H1 (cell line): Measurements from ENCODE around the gene CST4. TPM values are rescaled to one million over a fixed set of nuclear protein-coding genes. Genes with fewer than 3 reads are reported as not detected.

Experiments used
- CTCF ChIA-PET: fragments of 300-600 bp; sonication (Branson Sonifier 250); formaldehyde crosslinking; loops from one replicate; lab custom pipeline; 2021; ENCODE audit not compliant: partially characterized antibody; lab: Charles Lee
- POLR2A ChIA-PET: fragments of 300-600 bp; sonication (Branson Sonifier 250); formaldehyde crosslinking; loops from one replicate; lab custom pipeline; 2021; ENCODE audit warnings: inconsistent platforms; ENCODE audit not compliant: partially characterized antibody; lab: Charles Lee
- DNase-seq, 2 experiments: peaks; one replicate each; pipeline versions ENCODE4 v3.0.0 to v3.0.0-alpha.2; 2010 to 2022; ENCODE audit warnings: low spot score in 2 of 2, low read depth in 1 of 2, mixed read lengths in 1 of 2
- FAIRE-seq: peaks from 2 replicates; lab custom pipeline; 2011; peaks lifted over from hg19 to GRCh38; lab: Jason Lieb, UNC
- H2AFZ ChIP-seq: 2 replicates; pipeline ENCODE4 v1.8.1; 2012; ENCODE audit warnings: low read length, inconsistent platforms
- H2AK5ac ChIP-seq: 2 replicates; pipeline ENCODE4 v1.6.1; 2013; ENCODE audit warnings: low read depth, low read length
- H2BK120ac ChIP-seq: replicated peaks from 2 replicates; pipeline ENCODE3; 2013; ENCODE audit warnings: low read depth, low read length, inconsistent platforms
- H2BK12ac ChIP-seq: 2 replicates; pipeline ENCODE4 v1.6.1; 2013; ENCODE audit warnings: low read depth, low read length
- H2BK15ac ChIP-seq: 2 replicates; pipeline ENCODE4 v1.6.1; 2013; ENCODE audit warnings: low read length
- H2BK20ac ChIP-seq: 2 replicates; pipeline ENCODE4 v1.6.1; 2013; ENCODE audit warnings: low read length
- H2BK5ac ChIP-seq: 2 replicates; pipeline ENCODE4 v1.6.1; 2013; ENCODE audit warnings: low read depth, low read length
- H3K14ac ChIP-seq: 2 replicates; pipeline ENCODE4 v1.6.1; 2013; ENCODE audit warnings: inconsistent platforms; ENCODE audit not compliant: insufficient read length
- H3K18ac ChIP-seq: 2 replicates; pipeline ENCODE4 v1.6.1; 2013; ENCODE audit warnings: low read length; ENCODE audit errors: extremely low read depth
- H3K23ac ChIP-seq: 2 replicates; pipeline ENCODE4 v1.6.1; 2013; ENCODE audit warnings: inconsistent platforms; ENCODE audit not compliant: insufficient read length
- H3K23me2 ChIP-seq: 2 replicates; pipeline ENCODE4 v1.6.1; 2013; ENCODE audit warnings: low read depth, low read length
- H3K27ac ChIP-seq: 2 replicates; pipeline ENCODE4 v1.6.1; 2011; ENCODE audit warnings: low read depth, low read length, inconsistent platforms
- H3K27me3 ChIP-seq, 4 experiments: replicated peaks in 1 of 4; 1 replicate in 1 of 4; 2 replicates in 3 of 4; pipeline versions ENCODE4 v1.6.1 to v1.8.1; 2011 to 2013; ENCODE audit warnings: low read length in 3 of 4, mild to moderate bottlenecking in 3 of 4, inconsistent platforms in 2 of 4, mixed read lengths in 2 of 4, moderate library complexity in 1 of 4; ENCODE audit not compliant: control insufficient read depth in 3 of 4, insufficient read depth in 3 of 4; ENCODE audit errors: extremely low read depth in 1 of 4
- H3K36me3 ChIP-seq, 4 experiments: 2 replicates each; pipeline versions ENCODE4 v1.6.1 to v1.8.1; 2011 to 2013; ENCODE audit warnings: mild to moderate bottlenecking in 4 of 4, low read length in 3 of 4, moderate library complexity in 2 of 4, control low read depth in 1 of 4, inconsistent platforms in 1 of 4; ENCODE audit not compliant: insufficient read depth in 4 of 4, control insufficient read depth in 2 of 4
- H3K4ac ChIP-seq: replicated peaks from 2 replicates; pipeline ENCODE3; 2013; ENCODE audit warnings: low read length, low read depth, mixed read lengths, inconsistent platforms; ENCODE audit not compliant: insufficient read length
- H3K4me1 ChIP-seq, 4 experiments: replicated peaks in 1 of 4; 1 replicate in 1 of 4; 2 replicates in 3 of 4; pipeline versions ENCODE4 v1.6.1 to v1.8.1; 2011 to 2013; ENCODE audit warnings: low read length in 3 of 4, inconsistent platforms in 2 of 4, mixed read lengths in 1 of 4; ENCODE audit not compliant: insufficient read depth in 4 of 4, control insufficient read depth in 3 of 4
- H3K4me2 ChIP-seq, 2 experiments: 2 replicates each; pipeline versions ENCODE4 v1.6.1 to v1.8.1; 2011 to 2013; ENCODE audit warnings: low read depth in 2 of 2, low read length in 2 of 2, control low read depth in 1 of 2, inconsistent platforms in 1 of 2, mild to moderate bottlenecking in 1 of 2; ENCODE audit not compliant: insufficient read depth in 1 of 2
- H3K4me3 ChIP-seq, 4 experiments: fragments of 200-600, 300-600 bp in 1 of 4; sonication (generic), shearing (Covaris generic), sonication (Bioruptor Twin) in 1 of 4; 2 replicates each; pipeline versions ENCODE4 v1.5.1 to v1.8.1; 2011 to 2016; ENCODE audit warnings: low read length in 4 of 4, low read depth in 3 of 4, control low read depth in 2 of 4, inconsistent platforms in 2 of 4, mild to moderate bottlenecking in 2 of 4, mixed read lengths in 1 of 4, moderate library complexity in 1 of 4; ENCODE audit not compliant: insufficient read depth in 2 of 4; ENCODE audit errors: extremely low read depth in 1 of 4
- H3K56ac ChIP-seq: replicated peaks from 2 replicates; pipeline ENCODE3; 2013; ENCODE audit warnings: low read depth, mild to moderate bottlenecking, mixed read lengths, low read length, inconsistent platforms; ENCODE audit not compliant: insufficient read length
- H3K79me1 ChIP-seq: 2 replicates; pipeline ENCODE4 v1.6.1; 2013; ENCODE audit warnings: low read depth, low read length, control low read depth
- H3K79me2 ChIP-seq, 2 experiments: 2 replicates each; pipeline versions ENCODE4 v1.6.1 to v1.8.1; 2012 to 2013; ENCODE audit warnings: low read length in 2 of 2, mild to moderate bottlenecking in 2 of 2, inconsistent platforms in 1 of 2; ENCODE audit not compliant: insufficient read depth in 2 of 2, control insufficient read depth in 1 of 2
- H3K9ac ChIP-seq, 4 experiments: replicated peaks in 1 of 4; 1 replicate in 1 of 4; 2 replicates in 3 of 4; pipeline versions ENCODE4 v1.6.1 to v1.8.1; 2011 to 2013; ENCODE audit warnings: low read depth in 3 of 4, low read length in 3 of 4, control low read depth in 2 of 4, mild to moderate bottlenecking in 2 of 4, moderate library complexity in 2 of 4, inconsistent platforms in 1 of 4; ENCODE audit errors: extremely low read depth in 1 of 4
- H3K9me3 ChIP-seq, 2 experiments: 2 replicates each; pipeline versions ENCODE4 v1.6.1 to v1.8.1; 2012 to 2013; ENCODE audit warnings: mild to moderate bottlenecking in 2 of 2, moderate library complexity in 2 of 2, control low read depth in 1 of 2, inconsistent platforms in 1 of 2, low read depth in 1 of 2, low read length in 1 of 2, mixed read lengths in 1 of 2; ENCODE audit not compliant: insufficient read depth in 2 of 2
- H4K20me1 ChIP-seq, 2 experiments: replicated peaks in 1 of 2; 2 replicates each; pipeline versions ENCODE3 to v1.8.1; 2011 to 2013; ENCODE audit warnings: inconsistent platforms in 2 of 2, low read length in 2 of 2, mild to moderate bottlenecking in 1 of 2; ENCODE audit not compliant: insufficient read depth in 2 of 2, control insufficient read depth in 1 of 2
- H4K5ac ChIP-seq: 2 replicates; pipeline ENCODE4 v1.6.1; 2013; ENCODE audit warnings: low read length, low read depth, mixed read lengths, inconsistent platforms; ENCODE audit not compliant: insufficient read length
- H4K8ac ChIP-seq: 2 replicates; pipeline ENCODE4 v1.8.0; 2013; ENCODE audit warnings: mild to moderate bottlenecking, moderate library complexity, low read length, inconsistent platforms; ENCODE audit not compliant: insufficient read depth; ENCODE audit errors: extremely low read depth
- H4K91ac ChIP-seq: replicated peaks from 2 replicates; pipeline ENCODE3; 2013; ENCODE audit warnings: low read length, mixed read lengths, inconsistent platforms; ENCODE audit not compliant: insufficient read length
- BRCA1 ChIP-seq: IDR thresholded peaks from 2 replicates; pipeline ENCODE4 v1.6.1; 2012; ENCODE audit warnings: low read depth, low read length, improper control_type of control experiment
- polyA plus RNA-seq, 7 experiments: library from polyadenylated mRNA; depleted of rRNA in 3 of 7; stranded (reverse) in 5 of 7; unstranded in 2 of 7; fragments of >200 nt in 5 of 7; fragments of 200-250 nt in 2 of 7; gene quantifications; 1 replicate in 5 of 7; 2 replicates in 1 of 7; 4 replicates in 1 of 7; pipeline versions ENCODE4 v1.2.1 to v1.2.3, GENCODE V29; 2011 to 2013; ENCODE audit warnings: missing spikeins in 2 of 7, mixed read lengths in 2 of 7
- total RNA-seq: library from RNA; stranded (reverse); fragmentation: NEBNext Ultra II Directional; extraction: Animal tissue kit (Norgen Biotek cat#: 25700); gene quantifications from 2 replicates; pipeline ENCODE4 v1.2.1, GENCODE V29; 2021

CST4 gene
- total and polyA plus RNA-seq, 2 of the 8 experiments (the other 6 are each of a cell fraction or from before 2014, with no cell fraction given) = not detected

GRCh38 chr20:23652371-23652770 is 36.5 kb downstream of the CST4 start:
- Histone ChIP-seq H3K4ac (no peak overlapping the region), H3K79me2 (no peaks in the 10 kb centered on the region), H3K79me1 (no peaks in the 10 kb centered on the region), H2BK120ac (no peak overlapping the region), H2AK5ac (no peak overlapping the region), H3K23ac (no peak overlapping the region), H4K20me1 (no peaks in the 10 kb centered on the region), H4K8ac (no peak overlapping the region), H2BK12ac (no peak overlapping the region), H3K9ac (no peak overlapping the region), H3K23me2 (no peaks in the 10 kb centered on the region; the same call in 1 of the 2 replicates), H2BK5ac (no peak overlapping the region), H4K91ac (no peak overlapping the region), H2BK20ac (no peak overlapping the region), H3K9me3 (no peaks in the 10 kb centered on the region), H3K4me3 (no peak overlapping the region), H3K36me3 (no peaks in the 10 kb centered on the region), H3K4me2 (no peak overlapping the region), H3K18ac (no peak overlapping the region), H3K27ac (no peak overlapping the region), H3K4me1 (peaks cover 0 to 5% (median 0%) of the 10 kb centered on the region in 4 experiments; a peak in 2 of 7 replicates), H4K5ac (no peak overlapping the region), H3K27me3 (no peaks in the 10 kb centered on the region; a peak in 1 of 7 replicates), H2AFZ (no peak overlapping the region), H3K56ac (no peak overlapping the region), H3K14ac (no peak overlapping the region), H2BK15ac (no peak overlapping the region)
- FAIRE-seq (no peak), DNase-seq (no peak)
- POLR2A ChIA-PET = no interaction called here
- CTCF ChIA-PET = interaction anchor here (6.1 kb wide), 1 partner anchor 16 kb away, joined by 29 read pairs; no protein-coding TSS in a partner anchor
- TF ChIP-seq BRCA1 = no peak
